ENCODE data around the gene HIPK3. TPM values are rescaled to one million over a fixed set of nuclear protein-coding genes. Genes with fewer than 3 reads are reported as not detected.

Gene HIPK3
- total and polyA plus RNA-seq, 9 of the 15 experiments (the other 6 are each of a cell fraction or from before 2014, with no cell fraction given): 2.3 to 19.6 (median 7.5) TPM

- TF ChIP-seq UBTF (IDR thresholded peaks at IDR 0.05; ENCODE audit: borderline replicate concordance in 1 of 2, low read depth in 2 of 2, low read length in 2 of 2) (no peak), SPI1 (IDR thresholded peaks at IDR 0.05; ENCODE audit: borderline replicate concordance, low read depth, low read length) (no peak), MYC (IDR thresholded peaks at IDR 0.05; ENCODE audit: low read depth, low read length) (no peak), MYC (CRISPR knock-in tag; IDR thresholded peaks at IDR 0.05; ENCODE audit: borderline replicate concordance, low read depth) (no peak), ZNF23 (CRISPR knock-in tag; IDR thresholded peaks at IDR 0.05) (no peak), STAG1 (CRISPR knock-in tag; IDR thresholded peaks at IDR 0.05; ENCODE audit: borderline replicate concordance) (no peak)
These were observed 130.4 kb downstream of the HIPK3 start (continued) for GRCh38 chr11:33387581-33387980.

DNA sequence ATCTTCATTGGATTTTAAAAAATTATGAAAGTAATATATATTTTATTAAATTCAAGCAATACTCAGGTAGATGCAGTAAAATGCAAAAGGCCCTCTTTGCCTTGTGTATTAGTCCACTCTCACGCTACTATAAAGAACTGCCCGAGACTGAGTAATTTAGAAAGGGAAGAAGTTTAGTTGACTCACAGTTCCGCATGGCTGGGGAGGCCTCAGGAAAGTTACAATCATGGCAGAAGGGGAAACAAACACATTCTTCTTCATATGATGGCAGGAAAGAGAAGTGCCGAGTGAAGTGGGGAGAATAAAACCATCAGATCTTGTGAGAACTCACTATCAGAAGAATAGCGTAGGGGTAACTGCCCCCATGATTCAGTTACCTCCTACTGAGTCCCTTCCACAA, 130.8 kb downstream of the HIPK3 start:
- in situ Hi-C loops (cut with MboI) (no loop called here), intact Hi-C loops (cut with micrococcal nuclease) (no loop called here)
- H3K9ac ChIP-seq (ENCODE audit: insufficient read depth in 1 of 2, low read depth in 2 of 2, low read length in 2 of 2): no peak overlapping the region
- peaks cover 13 to 17% of the 10 kb centered on the region in 2 experiments for H3K27me3 ChIP-seq (ENCODE audit: control insufficient read depth in 2 of 2, insufficient read depth in 2 of 2, low read length in 2 of 2)
- no peak overlapping the region for H3K4me2 ChIP-seq (ENCODE audit: insufficient read depth, low read length)
- POLR2A ChIA-PET: no interaction called here
- CTCF ChIA-PET (ENCODE audit: low intra/inter-chr PET ratio): no interaction called here
- H3K9me3 ChIP-seq (replicated peaks; ENCODE audit: control insufficient read depth, insufficient read depth, low read depth, low read length): no peaks in the 10 kb centered on the region; the same call in 1 of the 2 replicates
- no peaks in the 10 kb centered on the region for H3K36me3 ChIP-seq (ENCODE audit: control insufficient read depth, insufficient read depth, low read length)
- H3K4me3 ChIP-seq: no peak overlapping the region
- no peak overlapping the region for H2AFZ ChIP-seq (ENCODE audit: low read depth, low read length)
- H3K79me2 ChIP-seq (ENCODE audit: control insufficient read depth, insufficient read depth, low read length): no peaks in the 10 kb centered on the region
- FAIRE-seq (no peak), DNase-seq (ENCODE audit: extremely low read depth in 1 of 4, low spot score in 3 of 4) (no peak), ATAC-seq (no peak)
- WGBS (ENCODE audit: insufficient coverage, low coverage, missing lambda C conversion rate): 2% methylated on average over 5 of the region's 5 CpGs
- H4K20me1 ChIP-seq (replicated peaks; ENCODE audit: control insufficient read depth, insufficient read depth, low read length): no peaks in the 10 kb centered on the region
- H3K4me1 ChIP-seq (replicated peaks in 1 of 2; ENCODE audit: control insufficient read depth in 2 of 2, insufficient read depth in 2 of 2, low read length in 2 of 2): no peaks in the 10 kb centered on the region
- no TSS peak for BruUV-seq (replicated peaks)
- H3K9me1 ChIP-seq (ENCODE audit: control insufficient read depth, insufficient read depth, low read length): no peaks in the 10 kb centered on the region
- H3K27ac ChIP-seq (ENCODE audit: extremely low read depth, low read depth, low read length): no peak overlapping the region
- TF ChIP-seq, protein P1, sequence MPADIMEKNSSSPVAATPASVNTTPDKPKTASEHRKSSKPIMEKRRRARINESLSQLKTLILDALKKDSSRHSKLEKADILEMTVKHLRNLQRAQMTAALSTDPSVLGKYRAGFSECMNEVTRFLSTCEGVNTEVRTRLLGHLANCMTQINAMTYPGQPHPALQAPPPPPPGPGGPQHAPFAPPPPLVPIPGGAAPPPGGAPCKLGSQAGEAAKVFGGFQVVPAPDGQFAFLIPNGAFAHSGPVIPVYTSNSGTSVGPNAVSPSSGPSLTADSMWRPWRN (IDR thresholded peaks at IDR 0.05; ENCODE audit: low read depth): no peak
- TF ChIP-seq SMAD1 (IDR thresholded peaks at IDR 0.05; ENCODE audit: low read depth, low read length, partially characterized antibody) (no peak), ZNF384 (IDR thresholded peaks at IDR 0.05; ENCODE audit: low read depth, low read length) (no peak), HDAC6 (IDR thresholded peaks at IDR 0.05; ENCODE audit: low read depth, low read length) (no peak), ZNF699 (CRISPR knock-in tag; IDR thresholded peaks at IDR 0.05; ENCODE audit: insufficient replicate concordance) (no peak), TEAD2 (tag; IDR thresholded peaks at IDR 0.05) (no peak), JUN (IDR thresholded peaks at IDR 0.05; ENCODE audit: borderline replicate concordance, low read depth, low read length) (no peak), JUN (CRISPR knock-in tag; IDR thresholded peaks at IDR 0.05; ENCODE audit: borderline replicate concordance) (no peak), E2F3 (CRISPR knock-in tag; IDR thresholded peaks at IDR 0.05) (no peak), RBM22 (IDR thresholded peaks at IDR 0.05; ENCODE audit: low read depth, low read length, poor library complexity, severe bottlenecking) (no peak), PRMT5 (CRISPR knock-in tag; IDR thresholded peaks at IDR 0.05) (no peak), L3MBTL2 (IDR thresholded peaks at IDR 0.05) (no peak), SMAD4 (CRISPR knock-in tag; conservative IDR thresholded peaks at IDR 0.05) (no peak)
- TF ChIP-seq, protein P2, sequence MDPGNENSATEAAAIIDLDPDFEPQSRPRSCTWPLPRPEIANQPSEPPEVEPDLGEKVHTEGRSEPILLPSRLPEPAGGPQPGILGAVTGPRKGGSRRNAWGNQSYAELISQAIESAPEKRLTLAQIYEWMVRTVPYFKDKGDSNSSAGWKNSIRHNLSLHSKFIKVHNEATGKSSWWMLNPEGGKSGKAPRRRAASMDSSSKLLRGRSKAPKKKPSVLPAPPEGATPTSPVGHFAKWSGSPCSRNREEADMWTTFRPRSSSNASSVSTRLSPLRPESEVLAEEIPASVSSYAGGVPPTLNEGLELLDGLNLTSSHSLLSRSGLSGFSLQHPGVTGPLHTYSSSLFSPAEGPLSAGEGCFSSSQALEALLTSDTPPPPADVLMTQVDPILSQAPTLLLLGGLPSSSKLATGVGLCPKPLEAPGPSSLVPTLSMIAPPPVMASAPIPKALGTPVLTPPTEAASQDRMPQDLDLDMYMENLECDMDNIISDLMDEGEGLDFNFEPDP (CRISPR knock-in tag; IDR thresholded peaks at IDR 0.05): no peak
